Endothelial cell of umbilical vein (primary cell): ENCODE results near the gene OR2A1. TPM values are rescaled to one million over a fixed set of nuclear protein-coding genes. Genes with fewer than 3 reads are reported as not detected.
"Not testable (repeated sequence)": the region's sequence is repeated elsewhere in the genome, so short reads cannot be mapped to it uniquely, and the experiment has no call there.

Source experiments
- BruUV-seq: library from RNA; stranded (reverse); fragments of 400-500 nt; replicated peaks from 2 replicates; lab custom pipeline; 2021; lab: Mats Ljungman, UMichigan
- CTCF ChIA-PET: fragments of 300-600, 350-600 bp; sonication (Branson Sonifier 250); formaldehyde crosslinking; loops from one replicate; lab custom pipeline; 2021; ENCODE audit warnings: antibody characterized with exemption, inconsistent platforms; lab: Charles Lee
- POLR2A ChIA-PET: fragments of 300-600, 350-600 bp; sonication (Branson Sonifier 250); formaldehyde crosslinking; loops from one replicate; lab custom pipeline; 2021; ENCODE audit warnings: antibody characterized with exemption, inconsistent platforms; lab: Charles Lee
- DNase-seq: peaks from one replicate; pipeline ENCODE4 v3.0.0-alpha.2; 2011; ENCODE audit warnings: low read depth, low spot score
- FAIRE-seq: peaks from 2 replicates; lab custom pipeline; 2011; peaks lifted over from hg19 to GRCh38; lab: Jason Lieb, UNC
- H2AFZ ChIP-seq: 2 replicates; pipeline ENCODE4 v1.6.0; 2012; ENCODE audit warnings: low read depth, low read length, control low read depth, inconsistent platforms
- H3K27ac ChIP-seq: 2 replicates; pipeline ENCODE4 v1.5.1; 2011; ENCODE audit warnings: low read depth, mild to moderate bottlenecking, control low read depth, low read length, moderate library complexity; ENCODE audit not compliant: insufficient read depth
- H3K27me3 ChIP-seq, 2 experiments: 2 replicates each; pipeline versions ENCODE4 v1.6.0 to v1.6.1; 2011; ENCODE audit warnings: low read length in 2 of 2, mixed read lengths in 1 of 2; ENCODE audit not compliant: control insufficient read depth in 2 of 2, insufficient read depth in 2 of 2
- H3K36me3 ChIP-seq, 2 experiments: 2 replicates in 1 of 2; 3 replicates in 1 of 2; pipeline ENCODE4 v1.5.1; 2011; ENCODE audit warnings: low read length in 2 of 2, mild to moderate bottlenecking in 1 of 2, moderate library complexity in 1 of 2; ENCODE audit not compliant: control insufficient read depth in 2 of 2, insufficient read depth in 2 of 2; ENCODE audit errors: extremely low read depth in 1 of 2
- H3K4me1 ChIP-seq: 3 replicates; pipeline ENCODE4 v1.5.1; 2011; ENCODE audit warnings: mild to moderate bottlenecking, low read length; ENCODE audit not compliant: control insufficient read depth, insufficient read depth; ENCODE audit errors: extremely low read depth
- H3K4me2 ChIP-seq: 2 replicates; pipeline ENCODE4 v1.6.1; 2011; ENCODE audit warnings: low read length, control low read depth, mixed read lengths; ENCODE audit not compliant: insufficient read depth
- H3K4me3 ChIP-seq, 3 experiments: fragments of 200-600 bp in 1 of 3; sonication (generic), shearing (Covaris generic) in 1 of 3; replicated peaks in 1 of 3; 2 replicates each; pipeline ENCODE4 v1.5.1; 2011 to 2016; ENCODE audit warnings: control low read depth in 3 of 3, low read length in 3 of 3, mild to moderate bottlenecking in 2 of 3, inconsistent platforms in 1 of 3, low read depth in 1 of 3, moderate library complexity in 1 of 3; ENCODE audit not compliant: insufficient read depth in 1 of 3
- H3K79me2 ChIP-seq: 2 replicates; pipeline ENCODE4 v1.6.0; 2012; ENCODE audit warnings: low read length, inconsistent platforms; ENCODE audit not compliant: control insufficient read depth, insufficient read depth
- H3K9ac ChIP-seq: replicated peaks from 2 replicates; pipeline ENCODE3; 2011; ENCODE audit warnings: low read length, control low read depth; ENCODE audit not compliant: insufficient read depth; ENCODE audit errors: extremely low read depth
- H3K9me1 ChIP-seq: replicated peaks from 3 replicates; pipeline ENCODE4 v1.6.0; 2011; ENCODE audit warnings: mild to moderate bottlenecking, low read length; ENCODE audit not compliant: control insufficient read depth, insufficient read depth; ENCODE audit errors: extremely low read depth
- H3K9me3 ChIP-seq: replicated peaks from 2 replicates; pipeline ENCODE4 v1.5.1; 2012; ENCODE audit warnings: low read length, inconsistent platforms; ENCODE audit not compliant: control insufficient read depth, insufficient read depth
- H4K20me1 ChIP-seq: replicated peaks from 2 replicates; pipeline ENCODE3; 2011; ENCODE audit warnings: mild to moderate bottlenecking, low read length; ENCODE audit not compliant: control insufficient read depth, insufficient read depth; ENCODE audit errors: extremely low read depth
- dilution Hi-C: fragments of 300-500 bp; cut with MboI; formaldehyde crosslinking; loops from one replicate; pipeline ENCODE4 v1.15.0; 2019; ENCODE audit warnings: low sequenced_read_pairs; ENCODE audit not compliant: extremely low pct_ligation_motif_present
- intact Hi-C: fragments of 100-400 bp; cut with micrococcal nuclease; formaldehyde crosslinking; loops from one replicate; pipeline ENCODE4 v1.10.0; 2022
- polyA plus RNA-seq, 4 experiments: library from polyadenylated mRNA; depleted of rRNA in 3 of 4; stranded (reverse) in 3 of 4; unstranded in 1 of 4; fragments of >200 nt; gene quantifications; 2 replicates each; pipeline versions ENCODE4 v1.2.1 to v1.2.3, GENCODE V29; 2011 to 2012; ENCODE audit warnings: missing spikeins in 1 of 4
- total RNA-seq: library from RNA; stranded (reverse); gene quantifications from 2 replicates; pipeline ENCODE4 v1.2.3, GENCODE V29; 2021

OR2A1 gene
- total and polyA plus RNA-seq, 2 donors (not counting 3 experiments of a cell fraction or from before 2014, with no cell fraction given), result 0.14 TPM; not detected in 1

DNA sequence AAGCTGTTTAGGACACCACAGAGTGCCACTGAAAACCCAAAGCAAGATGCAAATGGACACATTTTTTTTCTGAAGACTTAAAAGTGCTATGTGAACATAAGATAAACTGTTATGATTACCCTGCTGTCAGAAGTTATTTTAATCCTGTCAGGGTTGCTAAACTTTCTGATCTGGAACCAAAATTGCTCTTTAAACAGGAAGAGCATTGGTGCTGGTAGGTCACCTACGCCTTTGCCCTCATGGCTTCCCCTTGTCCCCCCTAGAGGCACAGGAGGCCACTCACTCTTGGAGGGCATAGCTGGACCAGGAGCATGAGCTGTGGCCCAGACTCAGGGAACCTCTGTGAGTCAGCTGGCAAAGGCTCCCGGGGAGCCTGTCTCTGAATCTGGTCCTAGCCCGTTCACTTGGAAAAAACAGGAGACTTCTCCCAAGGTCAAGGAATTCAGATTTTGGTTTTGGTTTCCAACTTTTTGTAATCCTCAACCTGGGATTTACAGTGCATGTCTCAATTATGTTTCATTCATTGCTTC is 9.5 kb downstream of the OR2A1 start:
- H3K9me3 ChIP-seq, DNase-seq, H3K4me3 ChIP-seq, H3K27me3 ChIP-seq, dilution Hi-C loops, intact Hi-C loops, H3K4me2 ChIP-seq, H3K4me1 ChIP-seq, H4K20me1 ChIP-seq, H2AFZ ChIP-seq, H3K36me3 ChIP-seq, H3K27ac ChIP-seq, FAIRE-seq, H3K9me1 ChIP-seq, BruUV-seq, CTCF ChIA-PET, H3K79me2 ChIP-seq, H3K9ac ChIP-seq, POLR2A ChIA-PET: not testable (repeated sequence)

DNA sequence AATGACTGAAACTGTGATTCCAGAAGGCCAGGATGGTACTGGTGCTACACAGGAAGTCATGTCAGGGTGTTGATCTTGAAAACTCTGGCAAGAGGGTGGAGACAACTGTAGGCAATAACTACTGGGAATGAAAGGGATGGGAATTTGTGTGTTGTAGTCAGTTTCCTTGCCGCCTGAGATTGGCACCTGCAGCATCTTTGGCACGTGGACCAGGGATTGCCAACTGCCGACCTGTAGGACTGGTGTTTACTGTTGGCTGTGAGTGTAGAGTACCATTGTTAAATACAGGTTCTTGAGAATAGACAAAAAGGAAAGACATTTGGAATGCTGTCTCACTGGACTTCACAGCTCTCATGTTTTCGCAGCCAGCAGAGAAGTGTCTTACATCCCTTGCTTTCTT is 11.1 kb downstream of the OR2A1 start:
- H3K9me1 ChIP-seq, intact Hi-C loops, H3K9ac ChIP-seq, H3K27me3 ChIP-seq, dilution Hi-C loops, H3K4me2 ChIP-seq, FAIRE-seq, POLR2A ChIA-PET, H3K9me3 ChIP-seq, DNase-seq, H3K27ac ChIP-seq, H3K4me3 ChIP-seq, H3K4me1 ChIP-seq, H4K20me1 ChIP-seq, CTCF ChIA-PET, H3K79me2 ChIP-seq, H3K36me3 ChIP-seq, BruUV-seq, H2AFZ ChIP-seq: not testable (repeated sequence)

DNA sequence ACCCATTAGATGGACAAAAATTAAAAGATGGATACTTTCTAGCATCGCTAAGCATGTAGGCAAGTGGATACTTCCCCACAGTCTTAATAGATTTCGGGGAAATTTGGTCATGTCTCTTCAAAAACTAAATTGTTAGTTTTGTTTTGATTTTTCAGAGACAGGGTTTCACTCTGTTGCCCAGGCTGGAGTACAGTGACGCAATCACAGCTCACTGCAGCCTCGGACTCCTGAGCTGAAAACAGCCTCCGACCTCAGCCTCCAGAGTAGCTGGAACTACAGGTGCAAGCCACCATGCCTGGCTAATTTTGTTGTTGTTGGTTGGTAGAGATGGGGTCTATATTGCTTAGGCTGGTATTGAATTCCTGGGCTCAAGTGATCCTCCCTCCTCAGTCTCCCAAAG is 13.6 kb downstream of the OR2A1 start:
- BruUV-seq, result not testable (repeated sequence)

GRCh38 chr7:144330044-144330443 is 17.8 kb downstream of the OR2A1 start:
- H3K27me3 ChIP-seq, H3K4me1 ChIP-seq, FAIRE-seq, DNase-seq, H2AFZ ChIP-seq, BruUV-seq, H3K27ac ChIP-seq, POLR2A ChIA-PET, H3K36me3 ChIP-seq, H3K4me3 ChIP-seq, intact Hi-C loops, H3K9me1 ChIP-seq, H4K20me1 ChIP-seq, H3K79me2 ChIP-seq, H3K9ac ChIP-seq, dilution Hi-C loops, H3K4me2 ChIP-seq, H3K9me3 ChIP-seq, CTCF ChIA-PET: not testable (repeated sequence)

More for the DNA sequence above, 13.6 kb downstream of the OR2A1 start:
- H2AFZ ChIP-seq, H3K36me3 ChIP-seq, intact Hi-C loops, POLR2A ChIA-PET, CTCF ChIA-PET, H3K27me3 ChIP-seq, dilution Hi-C loops, H3K9ac ChIP-seq, H3K79me2 ChIP-seq, H3K9me3 ChIP-seq, FAIRE-seq, H4K20me1 ChIP-seq, DNase-seq, H3K4me2 ChIP-seq, H3K9me1 ChIP-seq, H3K27ac ChIP-seq, H3K4me3 ChIP-seq, H3K4me1 ChIP-seq: not testable (repeated sequence)
